ENCODE measurements around the gene SLC27A2. TPM values are rescaled to one million over a fixed set of nuclear protein-coding genes. Genes with fewer than 3 reads are reported as not detected.
"Not testable (repeated sequence)": the region's sequence is repeated elsewhere in the genome, so short reads cannot be mapped to it uniquely, and the experiment has no call there.

SLC27A2 gene
- total and polyA plus RNA-seq, 4 donors = 0.39 to 2.1 TPM; not detected in 2

- intact Hi-C loops (cut with DNase I) = no loop called here
- no peaks in the 10 kb centered on the region for H3K4me1 ChIP-seq (ENCODE audit: control insufficient read depth in 1 of 2, insufficient read depth in 2 of 2, low read length in 2 of 2)
- H3K9me3 ChIP-seq (ENCODE audit: control insufficient read depth, low read length) = peaks cover 1% of the 10 kb centered on the region
- no peak for DNase-seq
- no peak overlapping the region for H3K27ac ChIP-seq (ENCODE audit: low read depth in 1 of 2, low read length in 2 of 2)
- no peak overlapping the region for H3K4me3 ChIP-seq (ENCODE audit: low read length in 2 of 2)
- H3K36me3 ChIP-seq (ENCODE audit: control insufficient read depth in 1 of 2, insufficient read depth in 2 of 2, low read length in 1 of 2) = no peaks in the 10 kb centered on the region
- no peaks in the 10 kb centered on the region for H3K27me3 ChIP-seq (ENCODE audit: control insufficient read depth in 1 of 2, insufficient read depth in 2 of 2, low read length in 1 of 2)
- no peak for ATAC-seq (ENCODE audit: low FRiP score)
Observed at GRCh38 chr15:50150851-50151250, 31.1 kb upstream of the SLC27A2 start.

DNA sequence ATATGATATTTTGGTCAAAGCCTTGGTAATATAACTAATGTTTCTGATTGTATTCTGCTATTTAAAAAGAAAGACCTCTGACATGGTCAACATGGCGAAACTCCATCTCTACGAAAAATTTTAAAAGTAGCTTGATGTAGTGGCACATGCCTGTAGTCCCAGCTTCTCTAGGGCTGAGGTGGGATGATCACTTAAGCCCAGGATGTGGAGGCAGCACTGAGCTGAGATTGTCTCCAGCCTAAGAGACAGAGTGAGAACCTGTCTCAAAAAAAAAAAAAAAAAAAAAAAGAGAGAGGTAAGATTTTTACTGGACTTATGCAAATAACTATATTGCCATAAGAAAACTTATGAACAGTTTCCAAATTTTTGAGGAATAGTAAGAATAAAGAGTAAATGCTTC lies 30.5 kb upstream of the SLC27A2 start:
- WGBS, 2 donors = 85 to 89% methylated on average over 2 of the region's 2 CpGs

GRCh38 chr15:50158236-50158635 lies 23.8 kb upstream of the SLC27A2 start:
- H3K36me3 ChIP-seq (ENCODE audit: control insufficient read depth in 1 of 2, insufficient read depth in 2 of 2, low read length in 1 of 2); DNase-seq; H3K4me3 ChIP-seq (ENCODE audit: low read length in 2 of 2); H3K4me1 ChIP-seq (ENCODE audit: control insufficient read depth in 1 of 2, insufficient read depth in 2 of 2, low read length in 2 of 2); intact Hi-C loops (cut with DNase I); ATAC-seq (ENCODE audit: low FRiP score); H3K27me3 ChIP-seq (ENCODE audit: control insufficient read depth in 1 of 2, insufficient read depth in 2 of 2, low read length in 1 of 2); H3K27ac ChIP-seq (ENCODE audit: low read depth in 1 of 2, low read length in 2 of 2); H3K9me3 ChIP-seq (ENCODE audit: control insufficient read depth, low read length): not testable (repeated sequence)
- 93 to 95% methylated on average over 26 to 28 of the region's 28 CpGs for WGBS, 2 donors

More for the DNA sequence above, 30.5 kb upstream of the SLC27A2 start:
- DNase-seq (no peak), ATAC-seq (ENCODE audit: low FRiP score) (no peak)
- Histone ChIP-seq H3K27me3 (ENCODE audit: control insufficient read depth in 1 of 2, insufficient read depth in 2 of 2, low read length in 1 of 2) (no peaks in the 10 kb centered on the region), H3K4me1 (ENCODE audit: control insufficient read depth in 1 of 2, insufficient read depth in 2 of 2, low read length in 2 of 2) (no peaks in the 10 kb centered on the region), H3K27ac (ENCODE audit: low read depth in 1 of 2, low read length in 2 of 2) (no peak overlapping the region), H3K4me3 (ENCODE audit: low read length in 2 of 2) (no peak overlapping the region), H3K36me3 (ENCODE audit: control insufficient read depth in 1 of 2, insufficient read depth in 2 of 2, low read length in 1 of 2) (no peaks in the 10 kb centered on the region), H3K9me3 (ENCODE audit: control insufficient read depth, low read length) (peaks cover 1% of the 10 kb centered on the region)
- intact Hi-C loops (cut with DNase I) = no loop called here

- 65 to 69% methylated on average over 2 of the region's 2 CpGs for WGBS, 2 donors
- no peak overlapping the region for H3K4me3 ChIP-seq (ENCODE audit: low read length in 2 of 2)
- DNase-seq (no peak), ATAC-seq (ENCODE audit: low FRiP score) (no peak)
- no peaks in the 10 kb centered on the region for H3K4me1 ChIP-seq (ENCODE audit: control insufficient read depth in 1 of 2, insufficient read depth in 2 of 2, low read length in 2 of 2)
- no peak overlapping the region for H3K27ac ChIP-seq (ENCODE audit: low read depth in 1 of 2, low read length in 2 of 2)
- intact Hi-C loops (cut with DNase I) = no loop called here
- H3K27me3 ChIP-seq (ENCODE audit: control insufficient read depth in 1 of 2, insufficient read depth in 2 of 2, low read length in 1 of 2) = no peaks in the 10 kb centered on the region
- H3K9me3 ChIP-seq (ENCODE audit: control insufficient read depth, low read length) = peaks cover 3% of the 10 kb centered on the region
- H3K36me3 ChIP-seq (ENCODE audit: control insufficient read depth in 1 of 2, insufficient read depth in 2 of 2, low read length in 1 of 2) = no peaks in the 10 kb centered on the region
Observed at GRCh38 chr15:50162969-50163718, 18.9 kb upstream of the SLC27A2 start.

DNA sequence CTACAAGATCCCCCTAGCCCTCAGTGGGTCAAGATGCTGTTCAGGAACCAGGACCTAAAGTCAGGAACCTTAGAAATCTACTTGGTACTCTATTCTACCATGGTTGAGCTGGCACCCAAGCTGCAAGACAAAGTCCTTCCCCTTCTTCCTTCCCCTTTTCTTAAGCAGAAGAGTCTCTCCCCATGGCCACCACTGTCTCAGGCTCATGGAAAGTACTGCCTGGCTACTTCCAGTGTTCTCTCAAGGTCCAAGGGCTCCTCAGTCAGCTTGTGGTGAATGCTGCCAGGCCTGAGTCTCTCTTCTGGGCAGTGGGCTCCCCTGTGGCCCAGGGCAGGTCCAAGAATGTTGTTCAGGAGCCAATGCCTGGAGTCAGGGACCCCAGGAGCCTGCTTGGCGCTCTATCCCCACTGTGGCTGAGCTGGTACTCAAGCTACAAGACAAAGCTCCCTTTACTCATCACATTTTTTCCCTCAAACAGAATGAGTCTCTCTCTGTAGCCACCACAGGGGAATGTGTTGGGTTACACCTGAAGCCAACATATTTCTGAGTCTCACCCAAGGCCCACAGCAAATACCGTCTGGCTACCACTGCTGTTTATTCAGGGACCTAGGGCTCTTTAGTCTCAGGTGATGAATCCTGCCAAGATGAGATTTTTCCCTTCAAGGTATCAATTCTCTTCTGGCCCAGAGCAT lies 18.1 kb upstream of the SLC27A2 start:
- H3K9me3 ChIP-seq (ENCODE audit: control insufficient read depth, low read length) = peaks cover 3% of the 10 kb centered on the region
- peak; percentile 22 for ATAC-seq (ENCODE audit: low FRiP score)
- H3K27me3 ChIP-seq (ENCODE audit: control insufficient read depth in 1 of 2, insufficient read depth in 2 of 2, low read length in 1 of 2) = no peaks in the 10 kb centered on the region
- intact Hi-C loops (cut with DNase I) = no loop called here
- H3K36me3 ChIP-seq (ENCODE audit: control insufficient read depth in 1 of 2, insufficient read depth in 2 of 2, low read length in 1 of 2) = no peaks in the 10 kb centered on the region
- no peak for DNase-seq
- WGBS, 2 donors = 92 to 95% methylated on average over 2 of the region's 2 CpGs
- no peaks in the 10 kb centered on the region for H3K4me1 ChIP-seq (ENCODE audit: control insufficient read depth in 1 of 2, insufficient read depth in 2 of 2, low read length in 2 of 2)
- H3K4me3 ChIP-seq (ENCODE audit: low read length in 2 of 2) = no peak overlapping the region
- H3K27ac ChIP-seq (ENCODE audit: low read depth in 1 of 2, low read length in 2 of 2) = no peak overlapping the region

GRCh38 chr15:50164458-50164857 lies 17.5 kb upstream of the SLC27A2 start:
- ATAC-seq (ENCODE audit: low FRiP score) (no peak), DNase-seq (peak in 1 of 2 donors; percentile 49)
- intact Hi-C loops (cut with DNase I) = no loop called here

GRCh38 chr15:50166216-50166615 lies 15.8 kb upstream of the SLC27A2 start:
- intact Hi-C loops (cut with DNase I) = no loop called here
- Histone ChIP-seq H3K4me3 (ENCODE audit: low read length in 2 of 2) (no peak overlapping the region), H3K9me3 (ENCODE audit: control insufficient read depth, low read length) (peaks cover 3% of the 10 kb centered on the region), H3K27ac (ENCODE audit: low read depth in 1 of 2, low read length in 2 of 2) (no peak overlapping the region), H3K4me1 (ENCODE audit: control insufficient read depth in 1 of 2, insufficient read depth in 2 of 2, low read length in 2 of 2) (no peaks in the 10 kb centered on the region), H3K27me3 (ENCODE audit: control insufficient read depth in 1 of 2, insufficient read depth in 2 of 2, low read length in 1 of 2) (no peaks in the 10 kb centered on the region), H3K36me3 (ENCODE audit: control insufficient read depth in 1 of 2, insufficient read depth in 2 of 2, low read length in 1 of 2) (no peaks in the 10 kb centered on the region)
- 37 to 56% methylated on average over 1 of the region's 1 CpG for WGBS, 2 donors
- ATAC-seq (ENCODE audit: low FRiP score) (no peak), DNase-seq (no peak)

More at GRCh38 chr15:50164458-50164857, 17.5 kb upstream of the SLC27A2 start:
- no peaks in the 10 kb centered on the region for H3K36me3 ChIP-seq (ENCODE audit: control insufficient read depth in 1 of 2, insufficient read depth in 2 of 2, low read length in 1 of 2)
- no peaks in the 10 kb centered on the region for H3K27me3 ChIP-seq (ENCODE audit: control insufficient read depth in 1 of 2, insufficient read depth in 2 of 2, low read length in 1 of 2)
- H3K4me1 ChIP-seq (ENCODE audit: control insufficient read depth in 1 of 2, insufficient read depth in 2 of 2, low read length in 2 of 2) = no peaks in the 10 kb centered on the region
- WGBS, 2 donors = 85 to 89% methylated on average over 1 of the region's 1 CpG
- peaks cover 3% of the 10 kb centered on the region for H3K9me3 ChIP-seq (ENCODE audit: control insufficient read depth, low read length)
- H3K27ac ChIP-seq (ENCODE audit: low read depth in 1 of 2, low read length in 2 of 2) = no peak overlapping the region
- no peak overlapping the region for H3K4me3 ChIP-seq (ENCODE audit: low read length in 2 of 2)

GRCh38 chr15:50167110-50167509 lies 14.9 kb upstream of the SLC27A2 start:
- intact Hi-C loops (cut with DNase I) = no loop called here
- H3K9me3 ChIP-seq (ENCODE audit: control insufficient read depth, low read length) = peaks cover 3% of the 10 kb centered on the region
- ATAC-seq (ENCODE audit: low FRiP score) = no peak
- no peak overlapping the region for H3K27ac ChIP-seq (ENCODE audit: low read depth in 1 of 2, low read length in 2 of 2)
- H3K4me3 ChIP-seq (ENCODE audit: low read length in 2 of 2) = no peak overlapping the region
- no peaks in the 10 kb centered on the region for H3K36me3 ChIP-seq (ENCODE audit: control insufficient read depth in 1 of 2, insufficient read depth in 2 of 2, low read length in 1 of 2)
- DNase-seq = no peak
- H3K27me3 ChIP-seq (ENCODE audit: control insufficient read depth in 1 of 2, insufficient read depth in 2 of 2, low read length in 1 of 2) = no peaks in the 10 kb centered on the region
- no peaks in the 10 kb centered on the region for H3K4me1 ChIP-seq (ENCODE audit: control insufficient read depth in 1 of 2, insufficient read depth in 2 of 2, low read length in 2 of 2)

DNA sequence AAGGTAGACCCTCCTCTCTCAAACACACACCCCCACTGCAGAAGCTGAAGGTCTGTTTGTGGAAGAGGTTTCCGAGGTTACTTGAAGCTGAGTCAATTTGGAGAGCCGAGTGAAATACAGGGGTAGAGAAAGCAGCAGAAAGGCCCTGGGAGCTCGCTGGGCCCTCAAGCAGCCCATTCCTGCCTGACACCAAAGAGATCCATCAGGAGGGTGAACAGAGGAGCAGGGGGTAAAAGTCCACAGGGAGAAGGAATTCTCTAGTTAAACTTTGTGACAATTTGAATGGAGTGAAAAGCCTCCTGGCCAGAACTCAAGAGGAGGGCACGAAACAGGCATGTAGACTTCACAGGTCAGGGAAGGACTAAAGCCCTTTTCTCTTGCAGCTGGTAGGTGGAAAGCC lies 13.6 kb upstream of the SLC27A2 start:
- no peak overlapping the region for H3K4me3 ChIP-seq (ENCODE audit: low read length in 2 of 2)
- no peak overlapping the region for H3K27ac ChIP-seq (ENCODE audit: low read depth in 1 of 2, low read length in 2 of 2)
- H3K9me3 ChIP-seq (ENCODE audit: control insufficient read depth, low read length) = peaks cover 3% of the 10 kb centered on the region
- 75 to 82% methylated on average over 4 of the region's 4 CpGs for WGBS, 2 donors
- no peaks in the 10 kb centered on the region for H3K4me1 ChIP-seq (ENCODE audit: control insufficient read depth in 1 of 2, insufficient read depth in 2 of 2, low read length in 2 of 2)
- H3K27me3 ChIP-seq (ENCODE audit: control insufficient read depth in 1 of 2, insufficient read depth in 2 of 2, low read length in 1 of 2) = no peaks in the 10 kb centered on the region
- ATAC-seq (ENCODE audit: low FRiP score) (no peak), DNase-seq (no peak)
- intact Hi-C loops (cut with DNase I) = no loop called here
- no peaks in the 10 kb centered on the region for H3K36me3 ChIP-seq (ENCODE audit: control insufficient read depth in 1 of 2, insufficient read depth in 2 of 2, low read length in 1 of 2)

All from aorta (tissue), 5 donors.